Activated naive CD4-positive, alpha-beta T cell treated with anti-CD3 and anti-CD28 coated beads, Interleukin-2, amount 10 ng/mL, durations not matched to agents 7 days and 5 days (primary cell): ENCODE results near the gene GRHL3.
"Not testable (repeated sequence)": the region's sequence is repeated elsewhere in the genome, so short reads cannot be mapped to it uniquely, and the experiment has no call there.

Source experiments
- CTCF ChIA-PET: fragments of 350-600 bp; sonication (Branson Sonifier 250); formaldehyde crosslinking; loops from one replicate; lab custom pipeline; 2021; ENCODE audit warnings: antibody characterized with exemption; lab: Charles Lee
- DNase-seq: peaks from one replicate; pipeline ENCODE4 v3.0.0-alpha.2; 2020
- H3K27ac Mint-ChIP-seq: one replicate; pipeline ENCODE4 v1.8.0; 2021; ENCODE audit warnings: mild to moderate bottlenecking, moderate library complexity, mixed read lengths
- H3K27me3 Mint-ChIP-seq: one replicate; pipeline ENCODE4 v1.8.0; 2021; ENCODE audit warnings: mild to moderate bottlenecking, mixed read lengths
- H3K36me3 Mint-ChIP-seq: one replicate; pipeline ENCODE4 v1.8.0; 2021; ENCODE audit warnings: mixed read lengths
- H3K4me1 Mint-ChIP-seq: one replicate; pipeline ENCODE4 v1.8.0; 2021; ENCODE audit warnings: mixed read lengths
- H3K4me3 Mint-ChIP-seq: one replicate; pipeline ENCODE4 v1.8.0; 2021; ENCODE audit warnings: mild to moderate bottlenecking, moderate library complexity, mixed read lengths
- H3K9me3 Mint-ChIP-seq: one replicate; pipeline ENCODE4 v1.8.0; 2021; ENCODE audit warnings: mixed read lengths

GRHL3 gene

DNA sequence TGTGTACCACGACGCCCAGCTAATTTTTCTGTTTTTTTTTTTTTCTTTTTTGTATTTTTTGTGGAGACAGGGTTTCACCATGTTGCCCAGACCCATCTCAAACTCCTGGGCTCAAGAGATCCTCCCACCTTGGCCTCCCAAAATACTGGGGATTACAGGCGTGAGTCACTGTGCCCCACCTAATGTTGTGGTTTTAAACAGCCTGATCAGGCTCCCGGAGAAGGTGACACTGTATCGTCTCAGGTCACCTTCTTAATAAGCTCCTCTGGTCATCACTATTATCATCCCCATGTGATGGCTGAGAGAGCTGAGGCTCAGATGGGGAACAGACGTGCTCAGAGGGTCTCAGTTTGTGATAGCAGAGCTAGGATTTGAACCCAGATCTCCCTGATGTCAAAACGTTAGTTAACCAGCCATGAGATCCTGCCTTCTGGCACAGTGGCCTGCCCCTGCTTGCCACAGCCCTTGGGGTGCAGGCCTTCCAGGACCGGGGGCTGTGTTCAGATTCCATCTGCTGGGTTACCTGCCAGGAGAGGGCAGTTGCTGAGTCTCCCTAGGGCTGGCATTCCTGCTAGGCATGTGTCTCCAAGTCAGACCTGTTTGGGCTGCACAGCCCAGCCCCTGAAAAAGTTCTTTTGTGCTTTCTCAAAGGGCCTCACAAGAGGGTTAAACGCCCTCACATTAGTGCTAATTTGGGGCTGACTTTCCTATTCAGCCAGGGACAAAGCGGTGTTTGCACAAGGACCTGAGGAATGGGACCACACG lies 32.7 kb upstream of the GRHL3 start:
- DNase-seq, result no peak
- no peaks in the 10 kb centered on the region for H3K9me3 Mint-ChIP-seq
- no peak overlapping the region for H3K27ac Mint-ChIP-seq
- no peak overlapping the region for H3K4me3 Mint-ChIP-seq
- peaks cover 36% of the 10 kb centered on the region for H3K27me3 Mint-ChIP-seq
- H3K4me1 Mint-ChIP-seq, result no peaks in the 10 kb centered on the region
- CTCF ChIA-PET, result no interaction called here
- H3K36me3 Mint-ChIP-seq, result no peaks in the 10 kb centered on the region

DNA sequence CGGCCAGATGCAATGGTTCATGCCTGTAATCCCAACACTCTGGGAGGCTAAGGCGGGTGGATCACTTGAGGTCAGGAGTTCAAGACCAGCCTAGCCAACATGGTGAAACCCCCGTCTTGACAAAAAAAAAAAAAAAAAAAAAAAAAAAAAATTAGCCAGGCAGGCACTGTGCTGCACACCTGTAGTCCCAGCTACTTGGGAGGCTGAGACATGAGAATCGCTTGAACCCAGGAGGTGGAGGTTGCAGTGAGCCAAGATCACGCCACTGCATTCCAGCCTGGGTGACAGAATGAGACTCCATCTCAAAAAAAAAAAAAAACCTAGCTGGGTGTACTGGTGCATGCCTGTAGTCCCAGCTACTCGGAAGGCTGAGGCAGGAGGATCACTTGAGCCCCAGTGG lies 31.4 kb upstream of the GRHL3 start:
- CTCF ChIA-PET, H3K36me3 Mint-ChIP-seq, H3K9me3 Mint-ChIP-seq, DNase-seq, H3K4me3 Mint-ChIP-seq, H3K27ac Mint-ChIP-seq, H3K4me1 Mint-ChIP-seq: not testable (repeated sequence)
- H3K27me3 Mint-ChIP-seq, result peaks cover 43% of the 10 kb centered on the region

DNA sequence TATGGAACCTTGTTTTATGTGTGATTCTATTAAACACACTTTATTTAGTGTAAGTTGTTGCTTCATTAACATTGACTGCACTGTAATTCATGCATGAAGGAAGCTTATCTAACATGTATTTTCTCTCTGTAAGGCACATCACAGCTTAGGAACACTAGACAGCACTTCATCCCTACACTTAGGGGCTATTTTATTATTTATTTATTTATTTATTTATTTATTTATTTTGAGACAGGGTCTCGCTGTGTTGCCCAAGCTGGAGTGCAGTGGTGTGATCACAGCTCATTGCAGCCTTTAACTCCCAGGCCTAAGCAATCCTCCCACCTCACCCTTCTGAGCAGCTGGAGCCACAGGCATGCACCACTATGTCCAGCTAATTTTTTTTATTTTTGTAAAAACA lies 30.7 kb upstream of the GRHL3 start:
- no peak for DNase-seq
- no peak overlapping the region for H3K27ac Mint-ChIP-seq
- H3K4me3 Mint-ChIP-seq, result no peak overlapping the region
- H3K36me3 Mint-ChIP-seq, result no peaks in the 10 kb centered on the region
- peaks cover 38% of the 10 kb centered on the region for H3K27me3 Mint-ChIP-seq
- CTCF ChIA-PET, result no interaction called here
- no peaks in the 10 kb centered on the region for H3K4me1 Mint-ChIP-seq
- no peaks in the 10 kb centered on the region for H3K9me3 Mint-ChIP-seq

DNA sequence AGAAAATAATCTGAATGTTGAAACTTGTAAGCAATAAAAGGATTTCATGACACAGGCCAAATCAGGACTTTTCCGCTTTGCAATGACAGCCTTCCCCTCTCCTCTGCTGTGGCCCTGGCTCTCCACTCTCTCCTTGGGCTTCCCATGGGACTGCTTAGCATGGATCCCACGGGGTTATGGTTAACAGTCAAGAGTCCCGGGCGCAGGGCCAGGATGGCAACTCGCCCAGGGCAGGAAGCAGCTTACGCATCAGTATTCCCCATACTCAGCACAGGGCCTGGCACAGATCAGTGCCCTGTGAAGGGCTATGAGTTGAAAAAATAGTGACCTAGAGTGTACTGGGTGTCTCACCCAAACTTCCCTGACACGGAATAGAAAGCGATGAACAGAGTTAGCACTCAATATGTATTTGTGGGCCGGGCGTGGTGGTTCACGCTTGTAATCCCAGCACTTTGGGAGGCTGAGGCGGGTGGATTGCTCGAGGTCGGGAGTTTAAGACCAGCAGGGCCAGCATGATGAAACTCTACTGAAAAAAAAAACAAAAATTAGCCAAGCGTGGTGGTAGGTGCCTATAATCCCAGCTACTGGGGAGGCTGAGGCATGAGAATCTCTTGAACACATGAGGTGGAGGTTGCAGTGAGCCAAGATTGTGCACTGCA lies 29.1 kb upstream of the GRHL3 start:
- H3K27me3 Mint-ChIP-seq, result peaks cover 35% of the 10 kb centered on the region
- peak overlapping the region; percentile 53 for H3K27ac Mint-ChIP-seq
- no peaks in the 10 kb centered on the region for H3K36me3 Mint-ChIP-seq
- CTCF ChIA-PET, result interaction anchor here (0.7 to 1.1 kb wide), 2 partner anchors 29 to 102 kb away, joined by 3 read pairs; partner anchors contain the start of gene GRHL3
- no peak for DNase-seq
- H3K4me3 Mint-ChIP-seq, result no peak overlapping the region
- no peaks in the 10 kb centered on the region for H3K9me3 Mint-ChIP-seq
- H3K4me1 Mint-ChIP-seq, result no peaks in the 10 kb centered on the region

DNA sequence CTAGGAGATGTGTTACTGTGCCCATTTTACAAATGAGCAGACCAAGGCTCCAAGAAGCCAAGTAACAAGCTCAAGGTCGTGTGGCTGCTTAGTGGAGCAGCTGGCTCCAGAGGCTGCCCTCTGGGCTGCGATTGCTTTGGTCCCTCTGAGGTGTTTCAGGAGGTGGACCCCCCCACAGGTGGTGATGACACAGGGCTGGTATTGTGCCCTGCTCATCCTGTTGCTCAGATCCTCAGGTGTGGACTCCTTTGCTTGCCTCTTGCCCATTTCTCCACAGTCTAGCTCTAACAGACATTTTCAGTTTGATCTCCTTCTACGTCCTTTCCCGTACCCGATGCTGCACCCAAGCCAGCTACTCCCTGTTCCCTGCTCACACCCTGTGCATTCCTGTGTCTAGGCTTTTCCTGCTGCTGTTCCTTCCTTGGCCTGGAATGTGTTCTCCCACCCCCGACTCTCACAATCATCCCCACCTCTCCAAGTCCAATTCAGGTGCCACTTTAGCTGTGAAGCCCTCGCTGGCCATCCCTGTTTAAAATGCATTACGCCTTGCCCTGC lies 28.1 kb upstream of the GRHL3 start:
- Mint-ChIP-seq H3K4me1 (no peaks in the 10 kb centered on the region), H3K27ac (no peak overlapping the region), H3K27me3 (peaks cover 41% of the 10 kb centered on the region), H3K4me3 (no peak overlapping the region), H3K36me3 (no peaks in the 10 kb centered on the region), H3K9me3 (no peaks in the 10 kb centered on the region)
- DNase-seq, result no peak
- CTCF ChIA-PET, result interaction anchor here (1.6 kb wide), 1 partner anchor 100 kb away, joined by 5 read pairs; no protein-coding TSS in a partner anchor

DNA sequence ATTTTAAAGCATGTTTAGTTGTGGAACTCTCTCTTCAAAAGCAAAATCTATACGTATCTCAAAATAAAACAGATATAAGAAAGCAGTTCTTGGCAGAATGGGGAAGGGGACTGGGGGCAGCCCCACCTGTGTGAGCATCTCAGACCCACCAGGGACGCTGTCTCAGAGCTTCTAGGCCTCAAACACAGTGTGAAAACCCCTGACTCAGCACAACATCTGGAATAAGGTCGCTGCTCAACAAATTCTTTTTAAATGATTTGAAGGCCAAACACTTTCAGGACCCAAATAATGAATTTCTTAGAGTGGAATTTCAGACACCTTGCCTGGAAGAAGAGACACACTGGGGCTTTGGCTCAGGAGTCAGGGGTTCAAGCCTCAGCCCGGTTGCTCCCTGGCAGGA lies 27.1 kb upstream of the GRHL3 start:
- CTCF ChIA-PET, result interaction anchor here (1.6 kb wide), 1 partner anchor 99 kb away, joined by 5 read pairs; no protein-coding TSS in a partner anchor
- no peak for DNase-seq
- Mint-ChIP-seq H3K4me3 (no peak overlapping the region), H3K4me1 (no peaks in the 10 kb centered on the region), H3K9me3 (no peaks in the 10 kb centered on the region), H3K27ac (no peak overlapping the region), H3K36me3 (no peaks in the 10 kb centered on the region), H3K27me3 (peaks cover 40% of the 10 kb centered on the region)

DNA sequence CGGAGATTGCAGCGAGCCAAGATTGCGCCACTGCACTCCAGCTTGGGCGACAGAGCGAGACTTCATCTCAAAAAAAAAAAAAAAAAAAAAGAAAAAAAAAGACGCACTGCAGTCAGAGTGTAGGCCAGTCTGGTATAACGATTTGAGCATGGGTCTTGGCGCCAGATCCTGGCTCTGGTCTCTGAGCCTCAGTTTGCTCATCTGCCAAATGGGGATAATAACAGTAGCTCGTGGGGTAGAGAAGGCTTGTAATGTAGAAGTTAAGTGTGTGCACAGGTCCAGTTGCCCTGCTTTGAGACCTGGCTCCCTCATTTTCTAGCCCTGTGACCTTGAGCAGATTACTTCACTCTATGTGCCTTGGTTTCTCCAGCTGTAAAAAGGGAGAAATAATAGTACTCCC lies 26.3 kb upstream of the GRHL3 start:
- no peak for DNase-seq
- CTCF ChIA-PET, result no interaction called here
- Mint-ChIP-seq H3K4me1 (no peaks in the 10 kb centered on the region), H3K36me3 (no peaks in the 10 kb centered on the region), H3K27ac (no peak overlapping the region), H3K9me3 (no peaks in the 10 kb centered on the region), H3K27me3 (peaks cover 47% of the 10 kb centered on the region), H3K4me3 (no peak overlapping the region)

DNA sequence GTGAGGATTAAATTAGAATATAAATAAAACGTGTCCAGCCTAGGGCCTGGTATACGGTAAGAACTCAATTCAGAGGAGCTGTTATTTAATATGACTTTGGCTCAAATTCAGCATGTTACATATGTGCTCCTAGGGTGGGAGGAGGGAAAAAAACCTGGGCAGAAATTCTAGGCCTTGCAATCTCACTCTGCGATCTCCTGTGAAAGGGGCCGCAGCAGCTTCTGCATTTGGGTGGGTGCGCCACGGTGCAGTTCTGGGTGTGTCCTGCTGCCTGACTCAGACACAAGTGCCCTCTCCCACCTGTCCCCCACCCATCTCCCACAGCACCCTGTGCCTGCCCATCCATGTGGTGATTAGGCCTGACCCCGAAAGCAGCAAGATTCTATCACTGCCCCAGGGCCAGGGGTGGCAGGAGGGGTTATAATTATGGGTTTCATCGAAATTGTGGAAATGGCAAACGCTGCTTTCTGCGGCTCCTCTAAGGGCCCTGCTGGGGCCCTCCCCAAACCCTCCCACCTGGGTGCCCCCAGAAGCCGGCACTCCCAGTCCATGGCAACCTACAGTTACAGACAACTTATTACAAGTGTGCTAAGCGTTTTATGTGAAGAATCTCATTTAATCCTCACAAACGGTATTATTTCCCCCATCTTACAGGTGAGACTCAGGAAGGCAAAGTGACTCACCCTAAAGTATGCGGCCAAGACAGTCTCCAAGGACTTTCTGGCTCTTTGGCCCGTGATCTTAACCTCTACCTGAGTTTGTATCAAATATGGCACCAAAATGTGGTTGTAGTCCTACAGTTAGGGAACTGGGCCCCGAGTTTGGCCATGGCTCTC lies 25.5 kb upstream of the GRHL3 start:
- Mint-ChIP-seq H3K4me3 (no peak overlapping the region), H3K27me3 (peaks cover 54% of the 10 kb centered on the region), H3K27ac (no peak overlapping the region), H3K36me3 (no peaks in the 10 kb centered on the region), H3K9me3 (no peaks in the 10 kb centered on the region), H3K4me1 (no peaks in the 10 kb centered on the region)
- CTCF ChIA-PET, result no interaction called here
- no peak for DNase-seq

DNA sequence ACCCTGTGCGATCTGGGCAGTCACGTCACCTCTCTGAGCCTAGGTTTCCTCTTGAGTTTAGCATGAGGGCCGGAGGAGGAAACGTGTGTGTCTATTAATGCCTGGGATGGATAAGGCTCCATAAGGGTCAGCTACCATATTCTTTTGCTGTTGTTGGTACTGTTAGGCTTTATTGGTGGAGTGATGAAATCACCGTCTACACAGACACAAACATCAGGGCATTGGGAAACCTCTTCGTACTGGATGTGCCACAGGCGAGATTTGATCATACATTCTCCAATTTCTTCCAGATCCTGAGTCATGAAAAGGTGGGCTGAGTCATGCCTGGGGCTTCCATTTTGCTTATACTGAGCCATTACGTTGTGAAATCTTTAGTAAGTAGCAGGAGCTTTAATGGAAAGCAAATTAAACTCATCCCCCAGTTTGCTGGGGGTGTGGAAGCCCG lies 24.9 kb upstream of the GRHL3 start:
- no peaks in the 10 kb centered on the region for H3K9me3 Mint-ChIP-seq
- no peak for DNase-seq
- peaks cover 60% of the 10 kb centered on the region for H3K27me3 Mint-ChIP-seq
- CTCF ChIA-PET, result interaction anchor here (1.0 kb wide), 1 partner anchor 13 kb away, joined by 3 read pairs; no protein-coding TSS in a partner anchor
- H3K4me1 Mint-ChIP-seq, result no peaks in the 10 kb centered on the region
- no peak overlapping the region for H3K4me3 Mint-ChIP-seq
- H3K27ac Mint-ChIP-seq, result no peak overlapping the region
- no peaks in the 10 kb centered on the region for H3K36me3 Mint-ChIP-seq

DNA sequence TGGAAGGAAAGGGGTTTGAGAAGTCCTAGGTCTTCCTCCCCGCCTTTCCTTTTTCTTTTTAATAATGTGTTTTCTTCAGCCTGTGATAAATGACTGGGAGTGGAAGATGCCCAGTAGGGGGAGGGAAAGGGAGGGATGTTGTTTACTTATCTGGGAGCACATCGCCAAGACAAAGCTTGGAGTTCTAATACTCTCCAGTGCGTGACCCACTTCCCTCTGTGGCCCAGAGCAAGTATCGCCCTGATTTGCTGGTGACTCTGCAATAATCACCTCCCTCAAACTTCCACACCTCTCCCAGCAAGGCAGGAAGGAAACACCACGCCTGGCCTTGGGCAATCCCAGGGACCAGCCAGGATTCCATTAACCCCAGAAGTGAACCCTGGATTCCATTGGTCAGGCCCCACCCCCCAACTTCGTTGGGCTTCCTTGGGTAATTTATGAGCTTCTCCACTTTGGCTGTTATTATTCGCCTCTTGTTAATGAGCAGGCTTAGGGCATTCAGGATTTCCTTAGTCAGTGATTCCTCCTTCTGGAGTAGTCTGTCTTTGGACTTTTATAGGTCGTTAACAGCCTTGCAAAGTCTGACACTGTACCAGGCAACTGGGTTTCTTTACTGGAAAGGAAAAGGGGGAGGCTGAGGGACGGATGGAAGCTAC lies 24.3 kb upstream of the GRHL3 start:
- Mint-ChIP-seq H3K4me1 (no peaks in the 10 kb centered on the region), H3K9me3 (no peaks in the 10 kb centered on the region), H3K27ac (no peak overlapping the region), H3K4me3 (no peak overlapping the region), H3K27me3 (peaks cover 62% of the 10 kb centered on the region), H3K36me3 (no peaks in the 10 kb centered on the region)
- CTCF ChIA-PET, result interaction anchor here (0.8 to 1.0 kb wide), 2 partner anchors 13 to 48 kb away, joined by 3 read pairs; no protein-coding TSS in a partner anchor
- DNase-seq, result no peak

DNA sequence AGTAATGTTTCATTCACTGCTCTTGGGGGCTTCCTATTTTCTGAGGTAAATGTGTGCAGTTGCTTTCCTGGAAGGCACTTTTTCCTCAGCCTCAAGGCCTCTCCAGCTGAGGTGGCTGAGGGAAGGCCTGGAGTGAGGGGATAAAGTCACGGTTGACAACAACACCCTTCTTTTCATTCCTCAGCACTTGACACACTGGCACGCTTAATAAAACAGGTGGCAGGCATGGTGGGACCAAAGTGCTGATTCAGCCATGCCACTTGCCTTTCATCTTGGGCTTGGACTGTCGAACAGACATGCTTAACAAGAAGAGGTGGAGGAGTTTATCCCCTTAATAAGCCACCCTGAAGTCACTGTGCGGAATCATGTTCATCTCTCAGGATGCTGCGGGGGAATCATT lies 23.6 kb upstream of the GRHL3 start:
- Mint-ChIP-seq H3K36me3 (no peaks in the 10 kb centered on the region), H3K4me3 (no peak overlapping the region), H3K9me3 (no peaks in the 10 kb centered on the region), H3K4me1 (no peaks in the 10 kb centered on the region), H3K27me3 (peaks cover 61% of the 10 kb centered on the region), H3K27ac (no peak overlapping the region)
- DNase-seq, result no peak
- CTCF ChIA-PET, result interaction anchor here (0.8 kb wide), 1 partner anchor 47 kb away, joined by 3 read pairs; no protein-coding TSS in a partner anchor

DNA sequence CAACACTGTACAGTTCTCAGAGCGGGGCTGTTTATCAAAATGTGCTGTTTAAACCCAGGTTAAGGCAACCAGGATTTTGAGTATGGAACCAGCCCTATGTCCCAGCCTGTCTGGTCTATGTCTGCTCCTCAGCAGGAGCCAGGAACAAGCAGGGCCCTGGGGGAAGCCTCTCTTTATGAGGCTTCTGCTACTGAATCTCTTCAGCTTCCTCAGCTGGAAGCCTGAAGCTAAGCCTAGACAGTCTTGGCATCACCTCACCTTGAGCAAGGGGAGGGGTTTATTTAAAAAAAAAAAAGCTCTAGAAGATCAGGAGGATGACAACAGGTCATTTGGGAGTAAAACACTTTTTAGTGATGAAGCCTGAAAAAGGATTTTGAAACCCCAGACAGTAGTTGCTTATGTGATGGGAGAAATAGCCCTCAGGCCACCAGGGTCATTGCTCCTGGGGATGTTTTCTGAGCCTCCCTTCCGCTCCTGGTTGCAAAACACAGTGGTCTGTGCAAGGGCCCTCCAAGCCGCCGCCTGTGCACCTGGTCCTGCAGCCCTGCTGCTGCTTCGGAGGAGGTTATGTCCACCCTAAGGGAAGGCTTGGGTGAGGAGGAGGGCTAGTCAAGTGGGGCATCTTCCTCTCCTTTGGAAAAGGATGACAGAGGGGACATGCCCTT lies 21.8 kb upstream of the GRHL3 start:
- no peak overlapping the region for H3K4me3 Mint-ChIP-seq
- DNase-seq, result no peak
- no peak overlapping the region for H3K27ac Mint-ChIP-seq
- peaks cover 62% of the 10 kb centered on the region for H3K27me3 Mint-ChIP-seq
- CTCF ChIA-PET, result no interaction called here
- no peaks in the 10 kb centered on the region for H3K36me3 Mint-ChIP-seq
- H3K9me3 Mint-ChIP-seq, result no peaks in the 10 kb centered on the region
- no peaks in the 10 kb centered on the region for H3K4me1 Mint-ChIP-seq

DNA sequence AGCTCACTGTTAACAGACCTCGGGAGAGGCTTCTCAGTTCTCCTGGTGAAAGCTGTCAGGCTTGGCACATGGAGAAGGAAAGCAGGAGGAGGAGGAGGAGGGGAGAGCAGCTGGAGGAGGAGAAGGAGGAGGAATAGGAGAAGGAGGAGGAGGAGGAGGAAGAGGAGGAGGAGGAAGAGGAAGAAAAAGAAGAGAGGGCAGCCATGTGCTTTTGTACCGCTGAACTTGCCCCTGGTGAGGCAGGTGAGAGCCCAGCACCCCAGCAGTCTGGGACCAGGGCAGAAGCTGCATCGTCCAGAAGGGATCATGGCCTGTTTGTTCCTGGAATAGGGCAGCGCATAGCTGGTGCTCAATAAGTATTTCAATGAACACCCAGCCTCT lies 21.3 kb upstream of the GRHL3 start:
- DNase-seq, result no peak
- Mint-ChIP-seq H3K4me3 (no peak overlapping the region), H3K36me3 (no peaks in the 10 kb centered on the region), H3K4me1 (no peaks in the 10 kb centered on the region), H3K9me3 (no peaks in the 10 kb centered on the region), H3K27me3 (peaks cover 60% of the 10 kb centered on the region), H3K27ac (no peak overlapping the region)
- CTCF ChIA-PET, result interaction anchor here (0.6 kb wide), 1 partner anchor 186 kb away, joined by 3 read pairs; the partner anchor contains the start of gene MYOM3
